Erythroblast (primary cell): Measurements from ENCODE around the gene MPHOSPH10.

ENCODE experiments used
- GATA1 ChIP-seq: IDR thresholded peaks from 2 replicates; pipeline ENCODE4 v1.6.1; 2011; ENCODE audit warnings: low read depth, mild to moderate bottlenecking, control low read depth, low read length, moderate library complexity
- POLR2A ChIP-seq: IDR thresholded peaks from 2 replicates; pipeline ENCODE4 v1.6.1; 2011; ENCODE audit warnings: mild to moderate bottlenecking, low read length

DNA sequence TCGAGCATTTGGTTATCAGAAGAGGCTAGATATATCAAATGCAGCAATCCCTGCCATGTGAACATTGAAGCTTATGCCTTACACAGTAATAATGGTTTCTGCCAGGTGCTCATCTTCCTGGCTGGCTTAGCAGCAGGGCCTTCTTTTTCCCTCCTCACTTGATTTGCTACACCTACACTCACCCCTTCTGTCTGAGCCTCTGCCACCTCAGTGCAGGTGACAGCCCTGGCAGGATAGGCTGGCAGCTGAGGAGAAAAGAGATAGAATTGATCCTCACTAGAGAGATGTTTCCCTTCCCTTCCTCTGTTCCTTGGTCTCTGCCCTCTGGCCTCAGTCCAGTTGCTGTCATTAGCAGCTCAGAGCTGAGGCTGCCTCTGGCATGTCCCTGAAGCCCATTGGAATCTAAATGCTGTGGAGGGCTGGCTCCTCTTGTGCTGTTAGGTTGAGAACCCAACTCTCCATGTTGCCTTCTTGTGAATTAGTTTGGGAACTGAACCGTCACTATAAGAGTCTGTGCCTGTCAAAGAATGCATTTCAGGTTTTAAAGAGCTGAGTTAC lies 18.2 kb downstream of the MPHOSPH10 start:
- no peak for TF ChIP-seq POLR2A
- no peak for TF ChIP-seq GATA1
